CD4-positive, alpha-beta T cell treated with Interleukin-15 for 1 hour (primary cell): ENCODE results near the gene MGAT5B.

Experiments
- DNase-seq: peaks from one replicate; pipeline ENCODE4 v3.0.0-alpha.2; 2020

MGAT5B gene

GRCh38 chr17:76986365-76986764 lies 118.2 kb downstream of the MGAT5B start:
- DNase-seq = no peak

GRCh38 chr17:76987486-76988093 lies 119.4 kb downstream of the MGAT5B start:
- peak; percentile 30 for DNase-seq

DNA sequence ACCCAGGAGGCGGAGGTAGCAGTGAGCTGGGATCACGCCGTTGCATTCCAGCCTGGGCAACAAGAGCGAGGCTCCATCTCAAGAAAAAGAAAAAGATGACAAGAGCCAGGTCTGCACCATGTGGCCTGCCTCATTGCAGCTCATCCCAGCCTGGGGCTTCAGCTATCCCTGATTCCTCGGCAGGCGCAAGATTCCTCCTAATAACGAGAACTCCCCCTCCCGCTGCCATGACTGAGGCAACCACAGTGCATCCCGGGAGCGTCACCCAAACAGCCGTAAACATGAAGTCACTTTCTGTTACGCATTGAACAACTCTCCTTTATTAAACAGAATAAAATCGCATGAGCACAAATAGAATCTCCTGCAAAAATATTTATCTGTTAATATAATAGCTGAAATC lies 120.6 kb downstream of the MGAT5B start:
- DNase-seq = no peak

GRCh38 chr17:76989519-76989918 lies 121.3 kb downstream of the MGAT5B start:
- no peak for DNase-seq

DNA sequence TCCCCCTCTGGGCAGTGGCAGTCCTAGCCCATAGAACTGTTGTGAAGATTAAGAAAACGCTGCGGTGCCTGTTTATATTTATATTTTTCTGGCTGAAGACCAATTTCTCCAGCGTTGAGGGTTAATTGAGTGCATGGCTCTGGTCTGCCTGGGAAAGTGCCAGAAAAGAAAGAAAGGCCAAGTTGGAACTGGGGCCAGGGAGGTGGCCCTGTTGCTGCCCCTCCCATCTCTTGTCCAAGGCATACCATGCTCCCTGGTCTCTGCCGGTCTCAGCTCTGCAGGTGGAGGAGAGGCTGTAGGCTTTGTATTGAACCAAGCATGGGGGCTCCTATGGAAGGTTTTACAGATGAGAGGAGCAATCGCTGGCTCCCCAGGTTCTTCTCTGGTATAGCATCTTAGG lies 124.7 kb downstream of the MGAT5B start:
- no peak for DNase-seq

DNA sequence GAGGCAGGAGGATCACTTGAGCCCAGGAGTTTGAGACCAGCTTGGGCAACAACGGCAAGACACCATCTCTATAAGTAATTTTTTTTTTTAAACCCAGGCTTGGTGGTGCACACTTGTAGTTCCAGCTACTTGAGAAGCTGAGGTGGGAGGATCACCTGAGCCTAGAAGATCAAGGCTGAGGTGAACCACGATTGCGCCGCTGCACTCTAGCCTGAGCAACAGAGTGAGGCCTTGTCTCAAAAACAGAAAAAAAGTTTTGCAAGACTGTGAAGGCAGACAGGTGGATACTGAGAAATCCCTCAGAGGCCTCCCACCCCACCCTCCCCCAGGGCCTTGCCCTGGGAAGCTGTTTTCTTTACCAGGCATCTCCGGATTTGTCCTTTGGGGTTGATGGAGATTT lies 125.4 kb downstream of the MGAT5B start:
- DNase-seq = peak; percentile 29

DNA sequence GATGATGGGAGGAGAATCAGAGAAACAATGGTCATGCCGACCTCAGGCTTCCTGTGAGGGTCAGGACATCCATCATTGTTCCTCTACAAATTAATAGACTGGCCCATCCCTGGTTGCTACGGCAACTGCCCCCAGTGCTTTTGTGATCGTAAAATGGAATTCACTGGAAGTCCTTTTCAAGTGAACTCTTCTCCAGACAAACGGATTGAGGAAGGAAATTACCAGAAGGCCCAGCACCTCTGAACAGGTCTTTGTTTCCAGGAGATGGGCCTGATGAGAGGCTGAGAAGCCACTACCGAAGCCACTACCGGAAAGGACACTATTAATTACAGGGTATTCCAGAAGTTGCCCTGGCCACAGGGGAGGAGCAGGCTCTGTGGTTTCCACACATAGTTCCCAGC lies 126.0 kb downstream of the MGAT5B start:
- DNase-seq = no peak

DNA sequence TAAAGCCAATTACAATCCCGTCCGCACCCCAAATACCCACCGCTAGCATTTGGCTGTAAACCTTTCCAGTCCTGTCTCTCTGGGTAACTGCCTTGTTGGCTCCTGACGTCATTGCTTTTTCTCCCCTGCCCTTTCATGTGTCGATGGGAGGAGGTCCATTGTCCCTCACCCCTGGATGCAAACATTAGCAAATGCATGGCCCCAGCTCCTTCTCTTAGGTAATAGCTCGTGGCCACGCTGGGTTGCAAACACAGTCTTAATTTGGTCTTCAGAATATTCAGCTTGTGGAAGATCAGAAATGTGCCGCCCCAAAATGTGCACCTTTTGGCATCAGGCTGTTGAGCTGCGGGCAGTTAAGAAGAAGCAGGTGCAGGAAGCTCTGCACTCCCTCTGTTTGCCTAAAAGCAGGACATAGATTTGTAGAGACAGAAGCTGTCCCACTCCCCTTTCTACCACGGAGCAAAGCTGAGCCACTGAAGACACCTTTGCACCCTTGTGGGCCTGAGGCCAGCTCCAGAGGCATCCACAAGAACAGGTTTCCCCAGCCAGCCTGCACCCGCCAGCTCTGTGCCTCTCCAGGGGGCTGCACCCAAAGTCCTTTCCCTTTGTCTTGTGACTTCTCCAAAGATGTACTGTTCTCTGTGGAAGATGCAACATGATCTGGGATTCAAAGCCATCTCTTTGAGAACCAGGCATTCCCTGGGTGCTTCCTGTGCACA lies 127.3 kb downstream of the MGAT5B start:
- DNase-seq = no peak

- DNase-seq = no peak
These were observed 128.8 kb downstream of the MGAT5B start for GRCh38 chr17:76996741-76997694.

- peak; percentile 74 for DNase-seq
These were observed 129.9 kb downstream of the MGAT5B start for GRCh38 chr17:76997981-76998531.

GRCh38 chr17:76998839-76999238 lies 130.6 kb downstream of the MGAT5B start:
- DNase-seq = no peak
